Loucy (cell line): ENCODE results near the gene CFAP54.

Experiments
- CTCF ChIP-seq: fragments of 200-600 bp; sonication (generic); conservative IDR thresholded peaks from 2 replicates; pipeline ENCODE4 v1.5.1; 2014; ENCODE audit warnings: mild to moderate bottlenecking, antibody characterized with exemption, low read length
- EZH2phosphoT487 ChIP-seq: fragments of 200-600 bp; IDR thresholded peaks from 2 replicates; pipeline ENCODE4 v1.6.1; 2018; ENCODE audit warnings: antibody characterized with exemption, mild to moderate bottlenecking, moderate library complexity, borderline replicate concordance

- TF ChIP-seq CTCF (no peak), EZH2phosphoT487 (no peak)
Measured at GRCh38 chr12:96822641-96823040, 333.3 kb downstream of the CFAP54 start.
